Central memory CD8-positive, alpha-beta T cell (primary cell): ENCODE data around the gene MTM1.

Experiments
- ATAC-seq: fragments of 150-1000 bp; cut with Tn5 transposase; replicated peaks from 2 replicates; pipeline ENCODE4 v1.10.0; 2022; ENCODE audit warnings: mild to moderate bottlenecking, moderate FRiP score, moderate number of reproducible peaks; ENCODE audit not compliant: poor library complexity, severe bottlenecking; ENCODE audit errors: extremely low read depth
- DNase-seq, 2 donors: peaks; one replicate each; pipeline ENCODE4 v3.0.0; 2021; ENCODE audit warnings: low spot score in 2 of 2
- H3K27ac Mint-ChIP-seq: one replicate; pipeline ENCODE4 v1.8.0; 2022; ENCODE audit warnings: low read depth, mild to moderate bottlenecking, moderate library complexity, mixed read lengths
- H3K27me3 Mint-ChIP-seq: one replicate; pipeline ENCODE4 v1.8.0; 2022; ENCODE audit warnings: mixed read lengths
- H3K36me3 Mint-ChIP-seq: one replicate; pipeline ENCODE4 v1.8.0; 2022; ENCODE audit warnings: mild to moderate bottlenecking, moderate library complexity, mixed read lengths; ENCODE audit not compliant: insufficient read depth
- H3K4me1 Mint-ChIP-seq: one replicate; pipeline ENCODE4 v1.8.0; 2022; ENCODE audit warnings: mixed read lengths
- H3K4me3 Mint-ChIP-seq: one replicate; pipeline ENCODE4 v1.8.0; 2022; ENCODE audit warnings: mild to moderate bottlenecking, moderate library complexity, mixed read lengths
- H3K9me3 Mint-ChIP-seq: one replicate; pipeline ENCODE4 v1.8.0; 2022; ENCODE audit warnings: mixed read lengths

MTM1 gene

GRCh38 chrX:150623583-150623982 lies 55.2 kb downstream of the MTM1 start:
- H3K9me3 Mint-ChIP-seq = no peaks in the 10 kb centered on the region
- no peak for ATAC-seq
- no peak overlapping the region for H3K4me3 Mint-ChIP-seq
- no peaks in the 10 kb centered on the region for H3K27me3 Mint-ChIP-seq
- no peak overlapping the region for H3K27ac Mint-ChIP-seq
- no peak for DNase-seq
- H3K36me3 Mint-ChIP-seq = peaks cover 29% of the 10 kb centered on the region
- no peaks in the 10 kb centered on the region for H3K4me1 Mint-ChIP-seq

DNA sequence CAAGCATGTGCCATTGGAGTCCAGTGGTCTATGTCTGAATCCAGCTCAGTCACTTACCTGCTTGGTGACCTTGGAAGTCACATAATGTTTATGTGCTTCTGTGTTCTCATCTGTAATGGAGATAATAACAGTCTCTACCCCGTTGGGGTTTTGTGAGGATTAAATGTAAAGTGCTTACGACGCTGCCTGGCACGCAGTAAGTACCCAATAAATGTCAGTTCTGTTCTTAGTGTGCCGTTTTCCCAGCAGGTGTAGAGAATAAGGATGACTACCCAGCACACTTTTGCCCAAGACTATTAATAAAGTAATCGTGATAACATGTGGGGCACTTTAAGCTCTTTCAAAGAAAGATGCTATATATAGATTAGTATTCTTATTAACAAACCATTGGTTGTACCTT lies 56.7 kb downstream of the MTM1 start:
- H3K36me3 Mint-ChIP-seq = peaks cover 39% of the 10 kb centered on the region
- no peaks in the 10 kb centered on the region for H3K4me1 Mint-ChIP-seq
- ATAC-seq (no peak), DNase-seq (no peak)
- H3K27ac Mint-ChIP-seq = no peak overlapping the region
- no peak overlapping the region for H3K4me3 Mint-ChIP-seq
- no peaks in the 10 kb centered on the region for H3K27me3 Mint-ChIP-seq
- H3K9me3 Mint-ChIP-seq = no peaks in the 10 kb centered on the region

DNA sequence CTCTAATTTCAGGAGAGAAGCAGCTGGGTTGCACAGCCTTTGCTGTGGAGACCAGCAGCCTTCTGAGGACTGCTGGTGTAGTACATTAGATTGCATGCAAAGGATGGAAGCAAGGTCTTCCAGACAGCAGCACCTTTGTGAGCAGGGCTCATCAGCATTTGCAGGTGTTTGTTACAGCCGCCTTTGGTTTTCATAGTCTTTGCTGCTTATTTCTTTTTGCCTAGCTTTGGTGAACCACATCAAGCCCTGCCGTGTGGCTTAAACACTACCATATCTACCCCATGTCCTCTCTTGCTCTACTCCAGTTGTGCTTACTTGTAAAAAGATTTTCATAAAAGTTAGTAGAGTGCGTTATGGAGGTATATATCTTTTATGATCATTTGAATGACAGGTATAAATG lies 57.5 kb downstream of the MTM1 start:
- Mint-ChIP-seq H3K27me3 (no peaks in the 10 kb centered on the region), H3K9me3 (no peaks in the 10 kb centered on the region), H3K36me3 (peaks cover 34% of the 10 kb centered on the region), H3K4me1 (no peaks in the 10 kb centered on the region), H3K4me3 (no peak overlapping the region), H3K27ac (no peak overlapping the region)
- DNase-seq (no peak), ATAC-seq (no peak)

GRCh38 chrX:150627957-150628356 lies 59.5 kb downstream of the MTM1 start:
- DNase-seq = no peak
- H3K36me3 Mint-ChIP-seq = peaks cover 31% of the 10 kb centered on the region
- H3K4me3 Mint-ChIP-seq = no peak overlapping the region
- H3K4me1 Mint-ChIP-seq = no peaks in the 10 kb centered on the region
- no peaks in the 10 kb centered on the region for H3K27me3 Mint-ChIP-seq
- no peak for ATAC-seq
- no peaks in the 10 kb centered on the region for H3K9me3 Mint-ChIP-seq
- H3K27ac Mint-ChIP-seq = no peak overlapping the region

DNA sequence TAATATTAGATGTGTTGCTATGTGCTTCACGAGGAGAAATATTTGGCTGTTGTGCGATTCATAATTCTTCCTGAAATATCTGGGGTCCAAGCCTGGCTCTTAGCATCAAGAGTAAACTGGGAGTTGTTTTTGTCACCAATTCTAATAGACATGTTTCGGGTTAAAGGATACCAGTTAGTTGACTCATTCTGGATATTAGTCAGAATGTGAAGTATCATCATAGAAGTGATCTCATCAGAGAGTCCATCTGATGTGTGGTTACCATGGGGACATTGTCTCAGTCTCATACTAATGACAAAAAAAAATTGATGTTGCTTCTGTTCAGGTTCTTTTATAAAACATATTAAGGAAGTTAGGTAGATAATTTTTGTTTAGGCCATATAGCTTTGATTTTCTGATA lies 67.5 kb downstream of the MTM1 start:
- ATAC-seq (no peak), DNase-seq (no peak)
- peaks cover 9% of the 10 kb centered on the region for H3K36me3 Mint-ChIP-seq
- H3K9me3 Mint-ChIP-seq = no peaks in the 10 kb centered on the region
- H3K4me1 Mint-ChIP-seq = no peaks in the 10 kb centered on the region
- no peak overlapping the region for H3K4me3 Mint-ChIP-seq
- H3K27me3 Mint-ChIP-seq = no peaks in the 10 kb centered on the region
- H3K27ac Mint-ChIP-seq = no peak overlapping the region

DNA sequence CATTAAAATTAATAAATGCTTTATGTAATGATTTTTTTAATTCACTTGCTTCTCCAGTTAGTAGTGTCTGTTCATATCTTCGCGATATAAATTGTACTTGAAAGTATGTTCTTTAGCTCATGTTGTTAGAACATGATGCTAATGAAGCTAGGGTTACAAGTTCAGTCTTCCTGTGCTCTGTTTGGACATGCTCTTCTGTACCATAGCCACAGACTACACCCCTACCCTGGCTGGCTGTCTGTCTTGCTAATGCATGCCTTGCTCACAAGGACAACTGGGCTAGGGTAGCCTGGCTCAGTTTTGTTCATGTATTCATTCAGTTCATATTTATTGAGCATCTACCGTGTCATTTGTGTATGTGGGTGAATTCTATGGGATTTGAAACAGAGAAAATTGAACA lies 74.0 kb downstream of the MTM1 start:
- no peaks in the 10 kb centered on the region for H3K27me3 Mint-ChIP-seq
- DNase-seq (no peak), ATAC-seq (no peak)
- H3K4me1 Mint-ChIP-seq = no peaks in the 10 kb centered on the region
- H3K36me3 Mint-ChIP-seq = peaks cover 14% of the 10 kb centered on the region
- no peak overlapping the region for H3K4me3 Mint-ChIP-seq
- H3K27ac Mint-ChIP-seq = no peak overlapping the region
- no peaks in the 10 kb centered on the region for H3K9me3 Mint-ChIP-seq

DNA sequence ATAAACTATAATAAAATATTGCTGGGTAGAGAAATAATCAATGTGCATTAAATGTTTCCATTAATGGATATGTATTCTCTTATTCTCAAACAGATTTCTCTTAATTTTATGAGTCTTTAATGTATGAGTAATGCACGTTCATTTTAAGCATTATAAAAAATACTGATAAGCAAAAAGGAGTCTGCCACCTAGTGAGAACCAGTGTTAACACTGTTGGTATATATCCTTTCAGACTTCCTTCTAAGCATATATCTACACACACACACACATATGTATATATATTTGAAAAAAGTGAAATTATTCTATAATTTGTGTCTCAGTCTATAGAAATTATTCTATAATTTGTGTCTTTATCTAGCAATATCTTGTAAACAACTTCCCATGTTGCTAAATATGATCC lies 74.8 kb downstream of the MTM1 start:
- DNase-seq (no peak), ATAC-seq (no peak)
- H3K36me3 Mint-ChIP-seq = peaks cover 19% of the 10 kb centered on the region
- H3K27me3 Mint-ChIP-seq = no peaks in the 10 kb centered on the region
- H3K4me1 Mint-ChIP-seq = no peaks in the 10 kb centered on the region
- H3K9me3 Mint-ChIP-seq = no peaks in the 10 kb centered on the region
- H3K27ac Mint-ChIP-seq = no peak overlapping the region
- H3K4me3 Mint-ChIP-seq = no peak overlapping the region

GRCh38 chrX:150643958-150644357 lies 75.5 kb downstream of the MTM1 start:
- ATAC-seq (no peak), DNase-seq (no peak)
- H3K27me3 Mint-ChIP-seq = no peaks in the 10 kb centered on the region
- H3K36me3 Mint-ChIP-seq = peaks cover 19% of the 10 kb centered on the region
- no peaks in the 10 kb centered on the region for H3K9me3 Mint-ChIP-seq
- no peak overlapping the region for H3K27ac Mint-ChIP-seq
- peaks cover under 1% of the 10 kb centered on the region for H3K4me1 Mint-ChIP-seq
- no peak overlapping the region for H3K4me3 Mint-ChIP-seq

DNA sequence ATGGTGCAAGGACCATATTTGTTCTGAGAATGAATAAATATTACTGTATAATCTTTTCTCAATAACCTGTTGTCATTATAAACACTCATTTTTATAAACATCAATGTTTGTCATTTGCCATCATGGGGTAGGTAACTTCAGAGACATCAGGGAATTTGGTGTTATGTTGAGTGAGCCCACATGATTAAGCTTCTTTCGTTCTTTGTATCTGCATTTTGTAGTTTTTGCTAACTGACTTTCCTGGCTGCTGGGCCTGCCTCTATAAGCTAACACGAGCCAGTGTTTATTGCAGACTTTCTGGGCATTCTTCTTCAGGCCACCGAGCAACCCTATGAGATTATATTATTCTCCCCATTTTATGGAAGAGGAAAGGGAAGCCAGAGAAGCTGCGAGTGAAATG lies 76.0 kb downstream of the MTM1 start:
- Mint-ChIP-seq H3K4me3 (no peak overlapping the region), H3K27ac (no peak overlapping the region), H3K27me3 (no peaks in the 10 kb centered on the region), H3K36me3 (peaks cover 20% of the 10 kb centered on the region), H3K4me1 (peaks cover 4% of the 10 kb centered on the region), H3K9me3 (no peaks in the 10 kb centered on the region)
- DNase-seq (no peak), ATAC-seq (no peak)

DNA sequence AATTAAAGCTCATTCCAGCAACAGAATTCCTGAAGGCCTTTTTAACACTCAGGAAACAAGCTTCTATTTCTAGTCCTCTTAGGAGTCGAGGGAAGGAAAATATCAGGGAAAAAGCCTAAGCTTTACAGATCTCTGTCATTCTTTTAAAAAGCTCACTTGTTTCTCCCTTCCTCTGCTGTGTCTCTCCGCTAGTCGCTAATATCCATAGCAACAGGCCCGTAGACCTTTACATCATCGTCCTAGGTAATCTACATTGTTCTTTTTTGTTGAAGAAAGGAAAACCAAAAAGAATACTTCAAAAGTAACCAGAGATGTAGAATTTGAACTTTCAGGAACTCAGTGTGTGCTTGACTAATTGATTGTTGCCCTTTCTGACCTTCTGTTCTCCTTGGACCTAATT lies 78.9 kb downstream of the MTM1 start:
- no peak for DNase-seq
- Mint-ChIP-seq H3K9me3 (no peaks in the 10 kb centered on the region), H3K36me3 (peaks cover 25% of the 10 kb centered on the region), H3K4me3 (no peak overlapping the region), H3K4me1 (peaks cover 9% of the 10 kb centered on the region), H3K27me3 (no peaks in the 10 kb centered on the region), H3K27ac (no peak overlapping the region)
- no peak for ATAC-seq

- ATAC-seq = no peak
- peaks cover 9% of the 10 kb centered on the region for H3K4me1 Mint-ChIP-seq
- H3K4me3 Mint-ChIP-seq = no peak overlapping the region
- peaks cover 25% of the 10 kb centered on the region for H3K36me3 Mint-ChIP-seq
- no peaks in the 10 kb centered on the region for H3K9me3 Mint-ChIP-seq
- no peaks in the 10 kb centered on the region for H3K27me3 Mint-ChIP-seq
- no peak overlapping the region for H3K27ac Mint-ChIP-seq
- no peak for DNase-seq
Measured at GRCh38 chrX:150648296-150648940, 80.0 kb downstream of the MTM1 start.

GRCh38 chrX:150649096-150649870 lies 80.9 kb downstream of the MTM1 start:
- Mint-ChIP-seq H3K9me3 (no peaks in the 10 kb centered on the region), H3K27me3 (no peaks in the 10 kb centered on the region), H3K27ac (no peak overlapping the region), H3K4me1 (peaks cover 9% of the 10 kb centered on the region), H3K4me3 (no peak overlapping the region), H3K36me3 (peaks cover 25% of the 10 kb centered on the region)
- no peak for ATAC-seq
- no peak for DNase-seq

DNA sequence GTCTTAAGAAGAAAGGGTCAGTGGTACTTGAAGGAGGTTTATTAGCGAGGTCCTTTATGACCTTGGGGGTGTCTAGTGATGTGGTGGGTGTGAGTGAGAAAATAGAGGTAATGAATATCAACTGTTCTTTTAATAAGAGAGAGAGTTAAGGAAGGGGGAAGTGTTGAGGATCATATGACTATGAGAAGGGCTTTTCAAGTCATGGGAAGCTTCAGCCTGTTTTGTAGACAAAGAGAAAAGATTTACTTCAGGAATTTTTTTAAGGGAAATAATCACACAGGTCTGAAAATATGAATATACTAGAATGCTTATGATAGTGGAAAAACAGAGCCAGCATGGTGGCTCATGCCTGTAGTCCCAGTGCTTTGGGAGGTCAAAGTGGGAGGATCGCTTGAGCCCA lies 83.5 kb downstream of the MTM1 start:
- Mint-ChIP-seq H3K27ac (peak overlapping the region; percentile 38), H3K9me3 (no peaks in the 10 kb centered on the region), H3K4me3 (no peak overlapping the region), H3K36me3 (peaks cover 22% of the 10 kb centered on the region), H3K27me3 (no peaks in the 10 kb centered on the region), H3K4me1 (peaks cover 9% of the 10 kb centered on the region)
- ATAC-seq (no peak), DNase-seq (no peak)
